ENCODE data around the gene TRMT11.

- TF ChIP-seq CTCF (IDR thresholded peaks at IDR 0.05 in 2 of 3, conservative IDR thresholded peaks at IDR 0.05 in 1 of 3; ENCODE audit: insufficient read depth in 2 of 3, low read depth in 1 of 3, low read length in 3 of 3) = no peak
- TF ChIP-seq SRF (CRISPR knock-in tag; IDR thresholded peaks at IDR 0.05) = no peak
- TF ChIP-seq GTF3C2 (IDR thresholded peaks at IDR 0.05; ENCODE audit: borderline replicate concordance, extremely low read depth, insufficient read length) = no peak
These were observed 77.3 kb downstream of the TRMT11 start for GRCh38 chr6:126063512-126064146.

Measured in K562 (cell line).